Omental fat pad (tissue), 4 donors: ENCODE results near the gene LRRC18. TPM values are rescaled to one million over a fixed set of nuclear protein-coding genes. Genes with fewer than 3 reads are reported as not detected.

Experiments
- ATAC-seq: fragments of 150-250 bp; one replicate; pipeline ENCODE4 v1.9.1; 2016; ENCODE audit warnings: mild to moderate bottlenecking, moderate library complexity; ENCODE audit not compliant: low FRiP score
- DNase-seq: peaks from one replicate; pipeline ENCODE4 v3.0.0-alpha.2; 2019; ENCODE audit warnings: low spot score
- CTCF ChIP-seq, 3 donors: fragments of 450-650 bp; IDR thresholded peaks; one replicate each; pipeline ENCODE4 v1.5.1; 2016 to 2017; ENCODE audit warnings: antibody characterized with exemption in 3 of 3, mild to moderate bottlenecking in 3 of 3, moderate library complexity in 2 of 3
- total RNA-seq, 4 donors: library from RNA; depleted of rRNA; stranded (reverse); fragments of >200 nt; gene quantifications; one replicate each; pipeline ENCODE4 v1.1.0, GENCODE V29; 2016

Gene LRRC18
- total RNA-seq, 4 donors from 2014 or later = not detected

- ATAC-seq (no peak), DNase-seq (no peak)
- TF ChIP-seq CTCF (IDR thresholded peaks at IDR 0.05) = no peak
These were observed 8.2 kb upstream of the LRRC18 start for GRCh38 chr10:48947690-48948469.

- DNase-seq (no peak), ATAC-seq (no peak)
- no peak for TF ChIP-seq CTCF (IDR thresholded peaks at IDR 0.05)
These were observed 7.4 kb upstream of the LRRC18 start for GRCh38 chr10:48946891-48947500.

DNA sequence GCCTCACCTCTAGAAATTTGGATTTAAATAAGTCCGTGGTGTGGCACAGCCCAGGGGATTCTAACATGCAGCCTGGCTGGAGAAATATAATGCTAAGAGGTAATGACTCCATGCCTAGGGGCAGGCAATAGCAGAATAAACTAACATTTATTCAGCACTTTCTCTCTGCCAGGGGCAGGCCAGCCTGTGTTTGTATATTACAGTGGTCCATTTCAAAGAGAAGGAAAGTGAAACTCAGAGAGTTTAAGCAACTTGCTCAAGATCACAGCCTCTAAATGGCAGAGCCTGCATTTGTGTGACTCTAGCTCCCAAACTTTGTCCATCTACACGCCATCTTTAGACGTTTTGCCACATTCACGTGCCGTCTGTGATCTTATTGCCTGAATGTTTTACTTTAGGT, 6.7 kb upstream of the LRRC18 start:
- ATAC-seq (no peak), DNase-seq (no peak)
- TF ChIP-seq CTCF (IDR thresholded peaks at IDR 0.05) = no peak

- DNase-seq (no peak), ATAC-seq (no peak)
- TF ChIP-seq CTCF (IDR thresholded peaks at IDR 0.05) = no peak
These were observed 5.9 kb upstream of the LRRC18 start for GRCh38 chr10:48945441-48946130.

DNA sequence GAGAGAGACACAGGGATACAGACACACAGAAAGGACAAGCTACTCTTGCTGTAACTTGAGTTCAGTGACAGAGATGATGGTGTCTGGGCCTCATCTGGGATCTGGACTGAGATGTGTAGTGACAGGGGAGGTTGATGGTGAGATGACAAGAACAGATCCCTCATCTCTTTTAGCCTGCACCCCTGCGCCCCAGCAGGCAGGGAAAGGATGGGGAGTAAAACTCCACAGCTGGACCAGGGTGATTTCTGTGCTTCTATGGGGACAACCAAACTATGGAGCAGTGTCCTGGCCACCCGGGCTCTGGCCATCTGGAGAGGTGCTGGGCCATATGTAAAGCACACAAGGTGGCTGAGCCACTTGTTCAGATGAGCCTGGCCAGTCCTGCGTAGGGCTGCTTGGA, 4.5 kb upstream of the LRRC18 start:
- no peak for TF ChIP-seq CTCF (IDR thresholded peaks at IDR 0.05)
- ATAC-seq (no peak), DNase-seq (no peak)

GRCh38 chr10:48943096-48943495, 3.5 kb upstream of the LRRC18 start:
- ATAC-seq = no peak
- no peak for TF ChIP-seq CTCF (IDR thresholded peaks at IDR 0.05)
- DNase-seq = no peak
